ENCODE measurements around the gene PRB3. TPM values are rescaled to one million over a fixed set of nuclear protein-coding genes. Genes with fewer than 3 reads are reported as not detected.

Gene PRB3
- total RNA-seq, 4 donors from 2014 or later = not detected

DNA sequence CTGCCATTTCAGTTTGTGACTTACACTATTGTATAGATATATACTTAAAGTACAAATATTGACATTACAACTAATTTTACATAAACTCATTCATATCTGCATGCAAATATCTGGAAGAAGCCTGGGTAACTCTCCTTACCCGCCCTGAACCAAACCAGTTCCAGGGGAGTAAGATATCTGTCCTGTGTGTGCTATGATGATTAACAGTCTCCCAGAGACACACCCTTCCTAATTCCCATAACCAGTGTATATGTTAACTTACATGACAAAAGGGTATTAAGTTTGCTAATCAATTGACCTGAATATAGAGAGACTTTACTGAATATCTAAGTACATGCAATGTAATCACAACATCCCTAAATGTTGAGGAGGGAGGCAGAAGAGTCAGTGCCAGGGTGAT, 23.0 kb downstream of the PRB3 start:
- Histone ChIP-seq H3K4me3 (no peak overlapping the region), H3K4me1 (no peaks in the 10 kb centered on the region), H3K9me3 (no peaks in the 10 kb centered on the region), H3K27me3 (no peaks in the 10 kb centered on the region), H3K36me3 (no peaks in the 10 kb centered on the region), H3K27ac (no peak overlapping the region)
- intact Hi-C loops (cut with DNase I; ENCODE audit: low total_unique reads) = no loop called here
- in situ Hi-C loops (cut with MboI; ENCODE audit: low sequenced_read_pairs in 4 of 4) = no loop called here
- DNase-seq (no peak), ATAC-seq (no peak)
- no peak for TF ChIP-seq CTCF (IDR thresholded peaks at IDR 0.05 in 4 of 5, conservative IDR thresholded peaks at IDR 0.05 in 1 of 5)
- no peak for TF ChIP-seq POLR2A (IDR thresholded peaks at IDR 0.05)

- TF ChIP-seq CTCF (IDR thresholded peaks at IDR 0.05 in 4 of 5, conservative IDR thresholded peaks at IDR 0.05 in 1 of 5) (no peak), POLR2A (IDR thresholded peaks at IDR 0.05) (no peak)
- no peaks in the 10 kb centered on the region for H3K4me1 ChIP-seq
- intact Hi-C loops (cut with DNase I; ENCODE audit: low total_unique reads) (no loop called here), in situ Hi-C loops (cut with MboI; ENCODE audit: low sequenced_read_pairs in 4 of 4) (no loop called here)
- DNase-seq (no peak), ATAC-seq (no peak)
- H3K36me3 ChIP-seq = no peaks in the 10 kb centered on the region
- no peaks in the 10 kb centered on the region for H3K27me3 ChIP-seq
- H3K4me3 ChIP-seq = no peak overlapping the region
- no peak overlapping the region for H3K27ac ChIP-seq
- H3K9me3 ChIP-seq = no peaks in the 10 kb centered on the region
Measured at GRCh38 chr12:11242656-11243055, 26.9 kb downstream of the PRB3 start.

DNA sequence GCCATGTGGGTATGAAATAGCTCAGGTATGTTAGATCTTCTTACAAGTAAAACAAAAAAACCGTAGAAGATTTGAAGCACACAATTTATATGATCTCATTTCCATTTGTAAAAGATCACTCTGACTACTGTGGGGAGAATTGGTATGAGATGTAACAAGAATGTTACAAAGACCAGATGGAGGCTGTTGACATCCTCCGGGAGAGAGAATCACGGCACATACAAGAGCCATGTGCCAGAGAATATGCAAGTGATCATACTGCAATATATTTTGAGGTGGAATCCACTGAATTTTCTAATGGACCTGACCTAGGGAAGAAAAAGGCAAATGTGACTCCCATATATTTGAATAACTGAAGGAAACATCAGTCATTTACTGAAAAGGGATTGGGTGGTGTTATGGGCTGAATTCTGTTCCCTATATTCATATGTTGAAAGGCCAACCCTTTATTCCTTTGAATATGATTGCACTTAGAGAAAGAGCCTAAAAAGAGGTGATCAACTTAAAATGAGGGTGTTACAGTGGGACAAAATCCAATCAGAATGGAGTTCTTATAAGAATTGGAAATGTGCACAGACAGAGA, 29.1 kb downstream of the PRB3 start:
- TF ChIP-seq POLR2A (IDR thresholded peaks at IDR 0.05) = no peak
- TF ChIP-seq CTCF (IDR thresholded peaks at IDR 0.05 in 4 of 5, conservative IDR thresholded peaks at IDR 0.05 in 1 of 5) = no peak
- Histone ChIP-seq H3K36me3 (no peaks in the 10 kb centered on the region), H3K4me3 (no peak overlapping the region), H3K27me3 (no peaks in the 10 kb centered on the region), H3K27ac (no peak overlapping the region), H3K9me3 (no peaks in the 10 kb centered on the region), H3K4me1 (no peaks in the 10 kb centered on the region)
- ATAC-seq (no peak), DNase-seq (no peak)
- in situ Hi-C loops (cut with MboI; ENCODE audit: low sequenced_read_pairs in 4 of 4) (no loop called here), intact Hi-C loops (cut with DNase I; ENCODE audit: low total_unique reads) (no loop called here)

- ATAC-seq (no peak), DNase-seq (no peak)
- H3K27ac ChIP-seq = no peak overlapping the region
- no peaks in the 10 kb centered on the region for H3K36me3 ChIP-seq
- intact Hi-C loops (cut with DNase I; ENCODE audit: low total_unique reads) = no loop called here
- in situ Hi-C loops (cut with MboI; ENCODE audit: low sequenced_read_pairs in 4 of 4) = no loop called here
- TF ChIP-seq CTCF (IDR thresholded peaks at IDR 0.05 in 4 of 5, conservative IDR thresholded peaks at IDR 0.05 in 1 of 5) (no peak), POLR2A (IDR thresholded peaks at IDR 0.05) (no peak)
- no peaks in the 10 kb centered on the region for H3K27me3 ChIP-seq
- H3K9me3 ChIP-seq = no peaks in the 10 kb centered on the region
- H3K4me1 ChIP-seq = no peaks in the 10 kb centered on the region
- H3K4me3 ChIP-seq = no peak overlapping the region
Measured at GRCh38 chr12:11238275-11238674, 31.2 kb downstream of the PRB3 start.

DNA sequence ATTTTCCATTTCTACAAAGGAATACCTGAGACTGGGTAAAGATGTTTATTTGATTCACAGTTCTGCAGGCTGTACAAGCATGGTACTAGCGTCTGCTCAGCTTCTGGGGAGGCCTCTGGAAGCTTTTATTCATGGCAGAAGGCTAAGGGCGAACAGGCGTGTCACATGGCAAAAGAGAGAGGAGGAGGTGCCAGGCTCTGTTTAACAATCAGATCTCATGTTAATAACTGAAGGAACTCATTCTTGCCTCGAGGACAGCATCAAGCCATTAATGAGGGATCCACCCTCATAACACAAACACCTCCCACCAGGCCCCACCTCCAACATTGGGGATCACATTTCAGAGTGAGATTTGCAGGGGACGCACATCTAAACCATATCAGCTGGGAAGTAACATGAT, 36.0 kb downstream of the PRB3 start:
- Histone ChIP-seq H3K4me3 (no peak overlapping the region), H3K36me3 (no peaks in the 10 kb centered on the region), H3K27ac (no peak overlapping the region), H3K27me3 (no peaks in the 10 kb centered on the region), H3K9me3 (no peaks in the 10 kb centered on the region), H3K4me1 (no peaks in the 10 kb centered on the region)
- DNase-seq = no peak
- TF ChIP-seq POLR2A (IDR thresholded peaks at IDR 0.05) (no peak), CTCF (IDR thresholded peaks at IDR 0.05 in 4 of 5, conservative IDR thresholded peaks at IDR 0.05 in 1 of 5) (no peak)
- ATAC-seq = no peak
- intact Hi-C loops (cut with DNase I; ENCODE audit: low total_unique reads) = no loop called here
- in situ Hi-C loops (cut with MboI; ENCODE audit: low sequenced_read_pairs in 4 of 4) = no loop called here

Measured in gastrocnemius medialis (tissue), 4 donors.